Suprapubic skin (tissue), 4 donors: ENCODE data around the gene XPNPEP2. TPM values are rescaled to one million over a fixed set of nuclear protein-coding genes. Genes with fewer than 3 reads are reported as not detected.

Experiments used
- DNase-seq, 2 donors: peaks; one replicate each; pipeline ENCODE4 v3.0.0-alpha.2; 2019; ENCODE audit warnings: low spot score in 2 of 2
- H3K27ac ChIP-seq: fragments of 200-600 bp; sonication (generic); one replicate; pipeline ENCODE4 v1.5.1; 2019
- H3K27me3 ChIP-seq: fragments of 200-600 bp; sonication (generic); one replicate; pipeline ENCODE4 v1.5.1; 2019
- H3K36me3 ChIP-seq: fragments of 200-600 bp; sonication (generic); one replicate; pipeline ENCODE4 v1.5.1; 2019
- H3K4me1 ChIP-seq: fragments of 200-600 bp; sonication (generic); one replicate; pipeline ENCODE4 v1.5.1; 2019
- H3K4me3 ChIP-seq: fragments of 200-600 bp; sonication (generic); one replicate; pipeline ENCODE4 v1.5.1; 2019; ENCODE audit warnings: mild to moderate bottlenecking
- H3K9me3 ChIP-seq: fragments of 200-600 bp; sonication (generic); one replicate; pipeline ENCODE4 v1.5.1; 2019
- EP300 ChIP-seq: sonication (generic); formaldehyde crosslinking; IDR thresholded peaks from one replicate; pipeline ENCODE4 v1.6.1; 2017; ENCODE audit warnings: antibody characterized with exemption
- POLR2A ChIP-seq, 2 donors: fragments of 450-650 bp; IDR thresholded peaks; one replicate each; pipeline ENCODE4 v1.6.1; 2017; ENCODE audit warnings: antibody characterized with exemption in 2 of 2, mild to moderate bottlenecking in 2 of 2, moderate library complexity in 2 of 2
- POLR2AphosphoS5 ChIP-seq, 3 donors: sonication (generic); formaldehyde crosslinking; IDR thresholded peaks; one replicate each; pipeline ENCODE4 v1.6.1; 2017; ENCODE audit warnings: antibody characterized with exemption in 3 of 3
- WGBS: methylation state at CpG from one replicate; pipeline ENCODE4 v1.1.5; 2018; 5-methylcytosine and 5-hydroxymethylcytosine counted together
- total RNA-seq, 4 donors: library from RNA; depleted of rRNA; stranded (reverse); fragments of >200 nt; gene quantifications; one replicate each; pipeline ENCODE4 v1.1.0, GENCODE V29; 2016
- TF ChIP-seq, protein P1 (sequence below), 2 donors: fragments of 200-600 bp in 1 of 2; fragments of 450-650 bp in 1 of 2; sonication (generic) in 1 of 2; IDR thresholded peaks; one replicate each; pipeline ENCODE4 v1.5.1; 2016 to 2019; ENCODE audit warnings: antibody characterized with exemption in 2 of 2, mild to moderate bottlenecking in 1 of 2, moderate library complexity in 1 of 2

XPNPEP2 gene
- total RNA-seq, 4 donors from 2014 or later, result 0.83 to 6.1 (median 2.4) TPM

DNA sequence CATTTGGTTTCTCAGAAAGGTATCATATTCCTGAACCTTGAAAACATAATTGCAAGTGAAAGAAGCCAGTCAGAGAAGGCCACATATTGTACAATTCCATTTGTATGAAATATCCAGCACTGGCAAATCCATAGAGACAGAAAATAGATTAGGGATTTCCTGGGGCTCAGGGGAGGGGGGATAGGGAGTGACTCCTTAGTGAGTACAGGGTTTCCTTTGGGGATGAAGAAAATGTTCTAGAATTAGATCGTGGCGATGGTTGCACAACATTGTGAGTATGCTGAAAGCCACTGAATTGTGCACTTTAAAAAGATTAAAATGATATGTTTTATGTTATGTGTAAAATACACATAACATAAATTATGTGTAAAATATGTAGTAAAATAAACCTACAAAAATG, 10.3 kb downstream of the XPNPEP2 start:
- 57% methylated on average over 2 of the region's 2 CpGs for WGBS
- no peak for TF ChIP-seq POLR2AphosphoS5 (IDR thresholded peaks at IDR 0.05)
- TF ChIP-seq, protein P1, sequence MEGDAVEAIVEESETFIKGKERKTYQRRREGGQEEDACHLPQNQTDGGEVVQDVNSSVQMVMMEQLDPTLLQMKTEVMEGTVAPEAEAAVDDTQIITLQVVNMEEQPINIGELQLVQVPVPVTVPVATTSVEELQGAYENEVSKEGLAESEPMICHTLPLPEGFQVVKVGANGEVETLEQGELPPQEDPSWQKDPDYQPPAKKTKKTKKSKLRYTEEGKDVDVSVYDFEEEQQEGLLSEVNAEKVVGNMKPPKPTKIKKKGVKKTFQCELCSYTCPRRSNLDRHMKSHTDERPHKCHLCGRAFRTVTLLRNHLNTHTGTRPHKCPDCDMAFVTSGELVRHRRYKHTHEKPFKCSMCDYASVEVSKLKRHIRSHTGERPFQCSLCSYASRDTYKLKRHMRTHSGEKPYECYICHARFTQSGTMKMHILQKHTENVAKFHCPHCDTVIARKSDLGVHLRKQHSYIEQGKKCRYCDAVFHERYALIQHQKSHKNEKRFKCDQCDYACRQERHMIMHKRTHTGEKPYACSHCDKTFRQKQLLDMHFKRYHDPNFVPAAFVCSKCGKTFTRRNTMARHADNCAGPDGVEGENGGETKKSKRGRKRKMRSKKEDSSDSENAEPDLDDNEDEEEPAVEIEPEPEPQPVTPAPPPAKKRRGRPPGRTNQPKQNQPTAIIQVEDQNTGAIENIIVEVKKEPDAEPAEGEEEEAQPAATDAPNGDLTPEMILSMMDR (IDR thresholded peaks at IDR 0.05), result no peak
- TF ChIP-seq EP300, result no peak
- TF ChIP-seq POLR2A (IDR thresholded peaks at IDR 0.05), result no peak
- no peak overlapping the region for H3K27ac ChIP-seq

DNA sequence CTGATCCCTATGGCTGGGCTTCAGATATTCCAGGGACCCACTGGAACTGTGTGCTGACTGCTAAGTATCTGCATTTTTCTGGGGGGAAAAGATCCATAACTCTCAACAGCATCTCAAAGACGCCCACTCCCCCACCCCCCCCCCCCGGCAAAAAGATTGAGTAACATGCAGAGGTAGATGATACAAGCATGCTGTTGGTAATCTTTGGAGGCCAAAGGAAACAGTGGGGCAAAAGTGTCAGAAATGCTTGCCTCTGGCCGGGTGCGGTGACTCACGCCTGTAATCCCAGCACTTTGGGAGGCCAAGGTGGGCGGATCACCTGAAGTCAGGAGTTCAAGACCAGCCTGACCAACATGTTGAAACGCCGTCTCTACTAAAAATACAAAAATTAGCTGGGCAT, 12.2 kb downstream of the XPNPEP2 start:
- WGBS, result 96% methylated on average over 8 of the region's 8 CpGs

More for the DNA sequence above, 10.3 kb downstream of the XPNPEP2 start:
- H3K4me3 ChIP-seq, result no peak overlapping the region
- H3K4me1 ChIP-seq, result no peaks in the 10 kb centered on the region
- H3K9me3 ChIP-seq, result no peaks in the 10 kb centered on the region
- H3K36me3 ChIP-seq, result no peaks in the 10 kb centered on the region
- no peaks in the 10 kb centered on the region for H3K27me3 ChIP-seq
- DNase-seq, result no peak

DNA sequence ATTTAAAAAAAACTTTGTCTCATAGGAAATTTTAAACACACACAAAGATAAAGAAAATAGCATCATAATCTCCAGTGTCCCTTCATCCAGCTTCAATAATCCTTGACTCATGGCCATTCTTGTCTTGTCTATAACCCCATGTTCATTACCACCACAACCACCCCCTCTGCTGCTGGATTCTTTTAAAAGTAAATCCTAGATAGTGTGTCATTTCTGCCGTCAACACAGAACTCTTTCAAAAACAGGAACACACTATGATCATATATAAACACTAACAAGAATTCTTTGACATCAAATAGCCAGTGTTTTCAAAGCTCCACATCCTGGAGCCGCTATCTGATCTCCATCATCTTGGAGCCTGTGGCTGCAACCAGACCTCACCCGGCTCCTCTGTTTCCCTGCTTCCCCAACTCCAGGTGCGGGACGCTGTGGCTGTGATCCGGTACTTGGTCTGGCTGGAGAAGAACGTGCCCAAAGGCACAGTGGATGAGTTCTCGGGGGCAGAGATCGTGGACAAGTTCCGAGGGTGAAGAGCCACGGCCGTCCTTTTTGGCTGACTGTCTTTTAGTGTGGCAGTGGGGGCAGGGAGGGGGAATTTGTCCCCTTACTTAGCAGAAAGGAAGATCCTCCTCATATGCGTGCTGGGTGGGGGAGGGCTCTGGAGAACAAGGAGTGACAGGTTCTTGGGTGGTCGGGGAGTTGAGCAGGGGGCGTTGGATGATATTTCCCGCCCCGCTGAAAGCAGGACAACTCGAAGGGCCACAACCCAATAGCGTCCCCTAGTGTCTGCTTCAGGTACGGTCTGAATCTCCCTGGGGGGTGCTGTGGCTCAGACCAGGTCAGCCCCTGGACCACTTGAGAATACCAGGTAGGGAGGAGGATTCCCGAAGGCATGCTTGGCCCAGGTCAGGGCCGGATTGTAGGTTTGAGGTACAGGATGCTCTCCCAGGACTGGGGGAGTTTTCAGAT, 15.6 kb downstream of the XPNPEP2 start:
- no peak for DNase-seq
- H3K27ac ChIP-seq, result no peak overlapping the region
- no peak overlapping the region for H3K4me3 ChIP-seq
- H3K36me3 ChIP-seq, result no peaks in the 10 kb centered on the region
- 77% methylated on average over 21 of the region's 22 CpGs for WGBS
- no peaks in the 10 kb centered on the region for H3K4me1 ChIP-seq
- no peaks in the 10 kb centered on the region for H3K27me3 ChIP-seq
- TF ChIP-seq EP300 (no peak), POLR2AphosphoS5 (IDR thresholded peaks at IDR 0.05) (no peak)
- TF ChIP-seq, protein P1 (IDR thresholded peaks at IDR 0.05), result peak in 1 of 2 donors; percentile 6
- H3K9me3 ChIP-seq, result no peaks in the 10 kb centered on the region

More for the DNA sequence above, 12.2 kb downstream of the XPNPEP2 start:
- Histone ChIP-seq H3K36me3 (no peaks in the 10 kb centered on the region), H3K27me3 (no peaks in the 10 kb centered on the region), H3K9me3 (no peaks in the 10 kb centered on the region), H3K4me3 (no peak overlapping the region), H3K27ac (no peak overlapping the region), H3K4me1 (no peaks in the 10 kb centered on the region)
- TF ChIP-seq EP300, result no peak
- no peak for TF ChIP-seq POLR2AphosphoS5 (IDR thresholded peaks at IDR 0.05)
- TF ChIP-seq, protein P1 (IDR thresholded peaks at IDR 0.05), result no peak
- TF ChIP-seq POLR2A (IDR thresholded peaks at IDR 0.05), result no peak
- DNase-seq, result no peak

DNA sequence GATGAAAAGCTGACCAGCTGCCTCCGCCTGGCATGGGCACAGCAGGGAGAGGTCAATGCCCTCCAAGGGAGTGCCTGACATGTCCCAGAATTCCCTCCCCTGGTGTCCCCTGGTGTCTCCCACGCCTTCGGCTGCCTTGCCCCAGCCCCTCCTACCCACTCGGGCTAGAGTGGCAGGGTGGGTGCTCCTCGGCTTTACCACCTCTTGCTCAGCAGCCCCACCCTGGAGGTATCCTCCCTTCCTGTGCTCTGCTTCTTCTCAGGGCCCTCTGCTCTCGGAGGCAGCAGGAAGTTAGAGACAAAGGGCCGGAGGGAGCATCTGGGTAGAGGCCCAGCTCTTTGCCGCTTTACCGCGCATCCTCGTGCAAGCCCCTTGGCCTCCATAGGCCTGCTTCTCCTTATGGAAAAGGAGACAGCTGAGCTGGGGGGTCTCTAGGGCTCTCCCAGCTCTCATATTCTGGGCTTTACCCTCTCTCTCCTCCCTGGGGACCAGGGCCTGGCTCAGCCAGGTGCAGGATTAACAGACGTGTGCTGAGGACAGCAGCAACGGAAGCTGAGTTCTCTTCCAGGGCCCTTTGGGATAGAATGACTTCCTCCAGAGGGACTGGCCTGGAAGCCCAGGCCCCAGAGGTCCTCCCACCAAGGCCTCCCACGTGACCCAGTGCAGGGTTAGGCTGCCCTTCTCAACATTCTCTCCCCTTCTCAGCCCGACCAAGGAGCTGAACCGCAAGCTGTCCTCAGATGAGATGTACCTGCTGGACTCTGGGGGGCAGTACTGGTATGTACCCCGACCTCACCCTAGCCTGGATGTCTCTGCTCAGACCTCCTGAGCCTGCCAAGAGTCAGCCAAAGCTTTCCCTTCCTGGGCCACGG, 17.2 kb downstream of the XPNPEP2 start:
- Histone ChIP-seq H3K27me3 (no peaks in the 10 kb centered on the region), H3K9me3 (no peaks in the 10 kb centered on the region), H3K36me3 (no peaks in the 10 kb centered on the region), H3K4me1 (no peaks in the 10 kb centered on the region), H3K4me3 (no peak overlapping the region), H3K27ac (no peak overlapping the region)
- no peak for DNase-seq
- no peak for TF ChIP-seq POLR2AphosphoS5 (IDR thresholded peaks at IDR 0.05)
- TF ChIP-seq POLR2A (IDR thresholded peaks at IDR 0.05), result no peak
- no peak for TF ChIP-seq EP300
- TF ChIP-seq, protein P1 (IDR thresholded peaks at IDR 0.05), result no peak
- 84% methylated on average over 12 of the region's 18 CpGs for whole genome bisulfite sequencing
